NCI-H2029 treated with DMSO at 0.1 percent for 48 hours (cell line): ENCODE results near the gene PTPRN2.
"Not testable (repeated sequence)": the region's sequence is repeated elsewhere in the genome, so short reads cannot be mapped to it uniquely, and the experiment has no call there.

Source experiments
- DNase-seq: peaks from one replicate; lab custom pipeline; 2025; lab: John Stamatoyannopoulos, UW

Gene PTPRN2

GRCh38 chr7:157604661-157605381 is 982.8 kb downstream of the PTPRN2 start:
- DNase-seq: no peak

- DNase-seq: no peak
These were observed 983.9 kb downstream of the PTPRN2 start for GRCh38 chr7:157603716-157604115.

GRCh38 chr7:157603005-157603404 is 984.6 kb downstream of the PTPRN2 start:
- DNase-seq: no peak

DNA sequence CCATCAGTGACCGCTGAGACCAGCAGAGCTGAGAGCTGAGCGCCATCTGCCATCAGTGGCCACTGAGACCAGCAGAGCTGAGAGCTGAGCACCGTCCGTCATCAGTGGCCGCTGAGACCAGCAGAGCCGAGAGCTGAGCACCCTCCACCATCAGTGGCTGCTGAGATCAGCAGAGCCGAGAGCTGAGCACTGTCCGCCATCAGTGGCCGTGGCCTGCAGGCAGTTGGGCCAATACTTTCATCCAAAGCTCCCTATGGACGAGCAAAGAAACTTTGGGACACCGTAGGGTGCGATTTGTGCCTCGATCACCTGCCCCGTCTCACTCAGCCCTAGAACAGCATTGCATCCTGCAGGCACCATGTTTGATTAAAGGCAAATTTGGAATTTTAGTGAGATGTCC is 985.0 kb downstream of the PTPRN2 start:
- no peak for DNase-seq

GRCh38 chr7:157602156-157602555 is 985.5 kb downstream of the PTPRN2 start:
- DNase-seq: no peak

DNA sequence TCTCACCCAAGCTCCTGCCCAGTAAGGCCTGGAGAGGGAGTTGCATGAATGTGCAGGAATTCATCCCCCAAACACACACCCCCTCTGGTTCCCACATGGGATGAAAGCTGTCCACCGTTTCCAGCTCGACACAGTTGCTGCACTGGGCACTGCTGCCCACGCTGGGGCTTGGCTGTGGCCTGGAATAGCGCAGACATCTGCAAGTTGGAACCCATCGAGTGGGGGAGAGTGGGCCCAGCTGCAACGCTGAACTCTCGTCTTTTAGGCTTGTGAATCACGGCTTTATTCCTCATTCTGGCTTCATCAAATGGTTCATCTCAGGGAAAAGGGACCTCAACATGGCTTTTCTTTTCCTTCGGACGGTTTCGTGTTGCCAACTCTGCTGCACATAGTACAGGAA is 986.1 kb downstream of the PTPRN2 start:
- DNase-seq: no peak

GRCh38 chr7:157599491-157599890 is 988.1 kb downstream of the PTPRN2 start:
- no peak for DNase-seq

GRCh38 chr7:157597562-157597961 is 990.1 kb downstream of the PTPRN2 start:
- DNase-seq: no peak

DNA sequence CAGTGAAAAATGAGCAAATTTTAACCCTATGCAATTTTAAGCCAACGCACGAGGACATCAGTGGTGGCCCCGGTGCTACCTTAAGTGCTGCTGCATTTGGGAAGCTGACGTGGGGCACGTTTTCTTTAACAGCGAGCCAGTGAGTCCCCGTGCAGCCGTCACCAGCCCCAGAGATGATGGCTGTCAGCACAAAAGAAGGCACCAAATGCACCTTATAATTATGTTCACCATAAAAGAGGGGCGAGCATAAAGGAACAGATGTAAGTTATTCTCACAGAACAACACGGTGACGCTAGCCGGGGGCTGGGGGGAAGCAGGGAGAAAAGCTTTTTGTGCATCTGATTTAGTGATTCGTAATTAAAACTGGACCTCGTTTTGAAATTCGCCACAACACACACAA is 990.7 kb downstream of the PTPRN2 start:
- DNase-seq: no peak

DNA sequence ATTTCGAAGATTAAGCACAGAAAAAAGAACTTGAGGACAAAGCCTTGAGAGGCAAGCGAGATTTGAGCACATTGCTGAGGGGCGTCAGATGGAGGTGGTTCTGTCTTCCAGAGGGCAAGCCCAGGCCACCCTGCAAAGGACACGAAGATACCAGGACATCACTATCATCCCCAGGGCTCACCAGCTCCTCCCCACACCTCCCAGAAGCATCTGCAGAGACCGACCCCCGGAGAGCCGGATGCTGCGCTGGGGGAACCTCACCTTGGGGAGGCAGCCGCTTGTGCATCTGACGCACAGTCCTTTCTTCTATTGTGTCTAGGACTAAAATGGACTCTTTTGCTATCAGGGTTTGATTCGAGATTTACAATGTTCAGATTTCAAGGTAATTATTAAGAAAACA is 991.2 kb downstream of the PTPRN2 start:
- DNase-seq: no peak

DNA sequence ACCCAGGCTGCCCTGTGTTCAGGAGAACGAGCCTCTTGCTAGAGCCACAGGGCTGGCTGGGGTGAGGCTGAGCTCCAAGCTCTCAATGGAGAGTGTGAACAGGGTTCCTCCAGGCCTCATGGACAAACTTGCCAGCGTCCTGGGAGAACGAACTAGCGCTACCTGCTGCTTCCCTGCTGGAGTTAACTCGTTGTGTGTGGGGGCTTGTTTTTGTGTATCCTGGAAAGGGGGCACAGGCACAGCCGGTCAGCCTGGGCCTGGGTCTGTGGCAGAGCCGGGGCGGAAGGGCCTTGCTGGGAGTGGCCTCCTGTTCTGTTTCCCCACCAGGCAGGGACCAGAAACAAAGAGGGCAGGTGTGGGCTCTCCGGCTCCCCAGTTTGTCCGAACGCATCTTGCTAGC is 991.6 kb downstream of the PTPRN2 start:
- no peak for DNase-seq

- no peak for DNase-seq
These were observed 992.4 kb downstream of the PTPRN2 start for GRCh38 chr7:157595086-157595855.

DNA sequence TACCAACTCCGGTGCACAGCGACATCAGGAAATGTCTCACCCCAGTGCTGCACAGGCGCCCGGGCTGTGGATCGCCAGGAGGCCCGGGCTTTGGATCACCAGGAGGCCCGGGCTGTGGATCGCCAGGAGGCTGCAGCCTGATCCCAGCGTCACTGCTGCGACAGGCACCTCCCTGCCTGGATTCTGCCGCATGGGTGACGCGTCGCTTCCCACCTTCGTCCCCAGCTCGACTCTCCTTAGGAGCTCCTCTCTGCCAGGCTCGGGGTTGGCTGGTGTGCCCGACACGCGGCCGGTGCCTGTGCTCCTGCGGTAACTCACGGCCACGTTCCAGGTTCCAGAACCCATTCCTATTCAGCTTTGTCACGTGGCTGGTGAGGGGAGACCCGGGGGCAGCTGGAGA is 993.3 kb downstream of the PTPRN2 start:
- no peak for DNase-seq

GRCh38 chr7:157593541-157593940 is 994.1 kb downstream of the PTPRN2 start:
- DNase-seq: no peak

- DNase-seq: not testable (repeated sequence)
These were observed 994.8 kb downstream of the PTPRN2 start for GRCh38 chr7:157592636-157593320.

DNA sequence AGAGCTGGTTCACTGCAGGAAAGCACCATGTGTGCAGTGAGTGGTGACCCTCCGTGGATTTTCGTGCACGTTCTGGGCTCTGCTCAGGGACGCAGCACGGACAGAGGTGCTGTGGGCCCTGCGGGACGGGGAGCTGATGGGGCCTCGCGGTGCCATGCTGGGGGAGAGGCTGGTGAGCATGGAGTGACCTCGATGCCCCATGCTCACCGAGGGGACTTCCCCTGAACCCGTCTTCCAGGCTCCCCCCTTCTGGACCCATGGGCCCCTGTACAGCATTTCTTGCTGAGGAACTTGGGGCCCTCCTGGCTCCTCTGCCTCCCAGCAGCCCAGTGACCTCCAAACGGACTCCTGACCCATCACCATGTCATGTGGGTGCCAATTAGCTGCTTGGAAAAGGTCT is 997.1 kb downstream of the PTPRN2 start:
- no peak for DNase-seq

- DNase-seq: no peak
These were observed 997.9 kb downstream of the PTPRN2 start for GRCh38 chr7:157589680-157590079.

DNA sequence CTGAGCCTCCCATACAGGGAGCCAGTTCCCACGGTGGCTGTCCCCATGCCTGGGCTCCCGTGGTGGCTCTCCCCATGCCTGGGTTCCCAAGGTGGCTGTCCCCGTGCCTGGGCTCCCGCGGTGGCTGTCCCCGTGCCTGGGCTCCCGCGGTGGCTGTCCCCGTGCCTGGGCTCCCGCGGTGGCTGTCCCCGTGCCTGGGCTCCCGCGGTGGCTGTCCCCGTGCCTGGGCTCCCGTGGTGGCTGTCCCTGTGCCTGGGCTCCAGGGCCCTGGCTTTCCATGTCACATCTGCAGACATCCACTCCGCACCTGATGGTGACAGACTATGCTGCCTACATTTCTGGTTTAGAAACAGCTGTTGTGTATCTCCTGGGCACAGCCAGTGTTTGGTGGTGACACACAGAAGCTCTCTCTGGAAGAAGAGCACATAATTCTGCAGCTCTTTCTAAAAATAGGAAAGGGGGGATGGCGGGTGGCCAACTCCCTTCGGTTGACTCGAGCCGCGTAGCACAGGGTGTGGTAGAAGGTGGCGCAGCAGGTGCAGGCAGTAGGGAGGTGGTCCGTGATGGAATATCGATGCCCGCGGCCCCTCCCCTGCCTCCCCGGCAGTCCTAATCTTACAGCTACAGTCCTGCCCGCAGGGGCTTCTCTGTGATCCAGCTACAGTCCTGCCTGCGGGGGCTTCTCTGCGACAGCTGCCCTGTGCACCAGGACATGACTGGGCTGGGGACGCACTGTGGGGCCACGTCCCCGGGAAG is 999.6 kb downstream of the PTPRN2 start:
- DNase-seq: no peak

GRCh38 chr7:157587051-157587804 is 1000.4 kb downstream of the PTPRN2 start:
- no peak for DNase-seq

DNA sequence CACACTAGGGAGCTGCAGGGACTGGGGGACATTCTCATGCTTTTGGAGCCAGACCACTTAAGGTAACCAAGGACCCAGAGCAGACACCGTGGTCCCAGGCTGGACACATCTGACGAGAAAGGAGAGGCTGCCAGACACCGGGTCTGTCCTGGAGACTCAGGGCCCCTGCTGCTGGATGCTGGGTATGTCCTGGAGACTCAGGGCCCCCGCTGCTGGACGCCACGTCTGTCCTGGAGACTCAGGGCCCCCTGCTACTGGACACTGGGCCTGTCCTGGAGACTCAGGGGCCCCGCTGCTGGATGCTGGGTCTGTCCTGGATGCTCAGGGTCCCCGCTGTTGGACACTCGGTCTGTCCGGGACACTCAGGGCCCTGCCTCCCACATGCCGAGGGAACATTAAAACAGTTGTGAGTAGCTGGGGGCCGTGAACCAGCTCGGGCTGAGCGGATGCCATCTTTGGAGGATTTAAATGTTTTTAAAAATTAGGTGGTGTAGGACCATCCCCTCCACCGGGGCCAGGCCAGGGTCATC is 1001.1 kb downstream of the PTPRN2 start:
- no peak for DNase-seq
